Right atrium auricular region (tissue), 2 donors: Measurements from ENCODE around the gene KRT26. TPM values are rescaled to one million over a fixed set of nuclear protein-coding genes. Genes with fewer than 3 reads are reported as not detected.

Experiments
- DNase-seq: peaks from one replicate; pipeline ENCODE4 v3.0.0-alpha.2; 2019; ENCODE audit warnings: low spot score
- H3K27ac ChIP-seq, 2 donors: fragments of 200-600 bp; sonication (generic); 1 replicate in 1 of 2; 2 replicates in 1 of 2; pipeline ENCODE4 v1.5.1; 2016 to 2019
- H3K27me3 ChIP-seq, 2 donors: fragments of 200-600 bp; sonication (generic); one replicate each; pipeline versions ENCODE4 v1.5.1 to v1.6.0; 2017 to 2019
- H3K36me3 ChIP-seq: fragments of 200-600 bp; sonication (generic); one replicate; pipeline ENCODE4 v1.5.1; 2016
- H3K4me1 ChIP-seq, 2 donors: fragments of 200-600 bp; sonication (generic); one replicate each; pipeline versions ENCODE4 v1.5.1 to v1.6.0; 2017 to 2019
- H3K4me3 ChIP-seq, 2 donors: fragments of 200-600 bp; sonication (generic); 1 replicate in 1 of 2; 2 replicates in 1 of 2; pipeline ENCODE4 v1.5.1; 2017 to 2019; ENCODE audit warnings: mild to moderate bottlenecking in 1 of 2, moderate library complexity in 1 of 2
- H3K9me3 ChIP-seq, 2 donors: fragments of 200-600 bp; sonication (generic); one replicate each; pipeline ENCODE4 v1.5.1; 2019
- CTCF ChIP-seq, 2 donors: fragments of 200-600 bp; sonication (generic); IDR thresholded peaks; one replicate each; pipeline ENCODE4 v1.5.1; 2019; ENCODE audit warnings: antibody characterized with exemption in 2 of 2
- total RNA-seq, 2 donors: library from RNA; depleted of rRNA; stranded (reverse); fragments of >200 nt; gene quantifications; one replicate each; pipeline ENCODE4 v1.1.0, GENCODE V29; 2016

The KRT26 gene
- total RNA-seq, 2 donors from 2014 or later, result not detected

GRCh38 chr17:40738553-40738952 lies 33.4 kb downstream of the KRT26 start:
- Histone ChIP-seq H3K9me3 (peaks cover 0 to 10% of the 10 kb centered on the region in 2 donors), H3K27me3 (no peaks in the 10 kb centered on the region), H3K27ac (no peak overlapping the region), H3K4me1 (no peaks in the 10 kb centered on the region), H3K36me3 (no peaks in the 10 kb centered on the region), H3K4me3 (no peak overlapping the region)
- no peak for TF ChIP-seq CTCF (IDR thresholded peaks at IDR 0.05)
- no peak for DNase-seq

GRCh38 chr17:40735016-40735415 lies 37.0 kb downstream of the KRT26 start:
- H3K27ac ChIP-seq, result no peak overlapping the region
- no peak overlapping the region for H3K4me3 ChIP-seq
- no peaks in the 10 kb centered on the region for H3K27me3 ChIP-seq
- no peak for DNase-seq
- no peaks in the 10 kb centered on the region for H3K4me1 ChIP-seq
- H3K36me3 ChIP-seq, result no peaks in the 10 kb centered on the region
- no peak for TF ChIP-seq CTCF (IDR thresholded peaks at IDR 0.05)
- no peaks in the 10 kb centered on the region for H3K9me3 ChIP-seq

GRCh38 chr17:40734018-40734417 lies 38.0 kb downstream of the KRT26 start:
- TF ChIP-seq CTCF (IDR thresholded peaks at IDR 0.05), result no peak
- Histone ChIP-seq H3K4me3 (no peak overlapping the region), H3K27me3 (no peaks in the 10 kb centered on the region), H3K36me3 (no peaks in the 10 kb centered on the region), H3K27ac (no peak overlapping the region), H3K9me3 (no peaks in the 10 kb centered on the region), H3K4me1 (no peaks in the 10 kb centered on the region)
- no peak for DNase-seq

- no peak for DNase-seq
- H3K27ac ChIP-seq, result no peak overlapping the region
- no peak overlapping the region for H3K4me3 ChIP-seq
- H3K36me3 ChIP-seq, result no peaks in the 10 kb centered on the region
- H3K4me1 ChIP-seq, result no peaks in the 10 kb centered on the region
- no peaks in the 10 kb centered on the region for H3K9me3 ChIP-seq
- TF ChIP-seq CTCF (IDR thresholded peaks at IDR 0.05), result no peak
- no peaks in the 10 kb centered on the region for H3K27me3 ChIP-seq
Measured at GRCh38 chr17:40730970-40731369, 41.0 kb downstream of the KRT26 start.

GRCh38 chr17:40727447-40728231 lies 44.4 kb downstream of the KRT26 start:
- Histone ChIP-seq H3K4me3 (no peak overlapping the region), H3K9me3 (no peaks in the 10 kb centered on the region), H3K27me3 (no peaks in the 10 kb centered on the region), H3K36me3 (no peaks in the 10 kb centered on the region), H3K4me1 (no peaks in the 10 kb centered on the region), H3K27ac (no peak overlapping the region)
- no peak for TF ChIP-seq CTCF (IDR thresholded peaks at IDR 0.05)
- DNase-seq, result no peak

GRCh38 chr17:40726919-40727318 lies 45.1 kb downstream of the KRT26 start:
- Histone ChIP-seq H3K4me3 (no peak overlapping the region), H3K4me1 (no peaks in the 10 kb centered on the region), H3K36me3 (no peaks in the 10 kb centered on the region), H3K27me3 (no peaks in the 10 kb centered on the region), H3K9me3 (no peaks in the 10 kb centered on the region), H3K27ac (no peak overlapping the region)
- peak in 1 of 2 donors; percentile 37 for TF ChIP-seq CTCF (IDR thresholded peaks at IDR 0.05)
- DNase-seq, result no peak
